BLaER1 (cell line): ENCODE results near the gene AMD1.

ENCODE experiments used
- H3K27ac ChIP-seq: shearing (Covaris generic); formaldehyde crosslinking; 2 replicates; pipeline ENCODE4 v1.8.1; 2022
- H3K27me3 ChIP-seq: shearing (Covaris generic); formaldehyde crosslinking; 2 replicates; pipeline ENCODE4 v1.8.1; 2022
- H3K36me3 ChIP-seq: shearing (Covaris generic); formaldehyde crosslinking; 2 replicates; pipeline ENCODE4 v1.8.1; 2022
- H3K4me1 ChIP-seq: shearing (Covaris generic); formaldehyde crosslinking; 2 replicates; pipeline ENCODE4 v1.8.1; 2022
- H3K4me2 ChIP-seq: shearing (Covaris generic); formaldehyde crosslinking; 2 replicates; pipeline ENCODE4 v1.8.1; 2022
- H3K4me3 ChIP-seq: shearing (Covaris generic); formaldehyde crosslinking; 2 replicates; pipeline ENCODE4 v1.8.1; 2022
- H3K9ac ChIP-seq: shearing (Covaris generic); formaldehyde crosslinking; 2 replicates; pipeline ENCODE4 v1.8.1; 2022
- H3K9me3 ChIP-seq: shearing (Covaris generic); formaldehyde crosslinking; 2 replicates; pipeline ENCODE4 v1.8.1; 2022
- H4K20me1 ChIP-seq: shearing (Covaris generic); formaldehyde crosslinking; 2 replicates; pipeline ENCODE4 v1.8.1; 2022
- Cebpa-rat ChIP-seq: shearing (Covaris generic); IDR thresholded peaks from 2 replicates; pipeline ENCODE4 v1.8.1; 2022

The AMD1 gene

GRCh38 chr6:110930781-110931180 is 56.2 kb downstream of the AMD1 start:
- Histone ChIP-seq H3K4me1 (no peaks in the 10 kb centered on the region), H3K27ac (no peak overlapping the region), H3K9me3 (no peaks in the 10 kb centered on the region), H3K36me3 (no peaks in the 10 kb centered on the region), H3K27me3 (no peaks in the 10 kb centered on the region), H3K9ac (no peak overlapping the region), H3K4me2 (no peak overlapping the region), H4K20me1 (no peaks in the 10 kb centered on the region), H3K4me3 (no peak overlapping the region)
- TF ChIP-seq Cebpa-rat = no peak

GRCh38 chr6:110933912-110934311 is 59.3 kb downstream of the AMD1 start:
- Histone ChIP-seq H3K9me3 (no peaks in the 10 kb centered on the region), H3K4me3 (no peak overlapping the region), H3K4me2 (no peak overlapping the region), H3K4me1 (no peaks in the 10 kb centered on the region), H4K20me1 (no peaks in the 10 kb centered on the region), H3K36me3 (no peaks in the 10 kb centered on the region), H3K27ac (no peak overlapping the region), H3K9ac (no peak overlapping the region), H3K27me3 (no peaks in the 10 kb centered on the region)
- no peak for TF ChIP-seq Cebpa-rat

GRCh38 chr6:110934381-110934898 is 59.9 kb downstream of the AMD1 start:
- no peaks in the 10 kb centered on the region for H3K9me3 ChIP-seq
- no peak overlapping the region for H3K4me3 ChIP-seq
- H3K4me1 ChIP-seq = no peaks in the 10 kb centered on the region
- no peak overlapping the region for H3K27ac ChIP-seq
- H3K9ac ChIP-seq = no peak overlapping the region
- H3K4me2 ChIP-seq = no peak overlapping the region
- H4K20me1 ChIP-seq = no peaks in the 10 kb centered on the region
- TF ChIP-seq Cebpa-rat = no peak
- H3K36me3 ChIP-seq = no peaks in the 10 kb centered on the region
- no peaks in the 10 kb centered on the region for H3K27me3 ChIP-seq

GRCh38 chr6:110935171-110935570 is 60.6 kb downstream of the AMD1 start:
- no peak for TF ChIP-seq Cebpa-rat
- Histone ChIP-seq H4K20me1 (no peaks in the 10 kb centered on the region), H3K27ac (no peak overlapping the region), H3K9ac (no peak overlapping the region), H3K36me3 (no peaks in the 10 kb centered on the region), H3K9me3 (no peaks in the 10 kb centered on the region), H3K4me1 (no peaks in the 10 kb centered on the region), H3K4me3 (no peak overlapping the region), H3K4me2 (no peak overlapping the region), H3K27me3 (no peaks in the 10 kb centered on the region)

GRCh38 chr6:110938171-110938570 is 63.6 kb downstream of the AMD1 start:
- Histone ChIP-seq H3K4me2 (no peak overlapping the region), H3K36me3 (no peaks in the 10 kb centered on the region)

GRCh38 chr6:110939429-110940200 is 65.0 kb downstream of the AMD1 start:
- Histone ChIP-seq H3K27me3 (no peaks in the 10 kb centered on the region), H3K4me1 (no peaks in the 10 kb centered on the region), H3K9me3 (no peaks in the 10 kb centered on the region), H4K20me1 (no peaks in the 10 kb centered on the region), H3K4me2 (no peak overlapping the region), H3K27ac (no peak overlapping the region), H3K9ac (no peak overlapping the region), H3K36me3 (no peaks in the 10 kb centered on the region), H3K4me3 (no peak overlapping the region)
- TF ChIP-seq Cebpa-rat = no peak

More at GRCh38 chr6:110938171-110938570, 63.6 kb downstream of the AMD1 start:
- Histone ChIP-seq H3K4me3 (no peak overlapping the region), H3K27me3 (no peaks in the 10 kb centered on the region), H4K20me1 (no peaks in the 10 kb centered on the region), H3K9me3 (no peaks in the 10 kb centered on the region), H3K9ac (no peak overlapping the region), H3K4me1 (no peaks in the 10 kb centered on the region), H3K27ac (no peak overlapping the region)
- TF ChIP-seq Cebpa-rat = no peak

GRCh38 chr6:110944681-110945151 is 70.1 kb downstream of the AMD1 start:
- H3K36me3 ChIP-seq = no peaks in the 10 kb centered on the region
- TF ChIP-seq Cebpa-rat = no peak
- no peak overlapping the region for H3K27ac ChIP-seq
- H3K4me1 ChIP-seq = no peaks in the 10 kb centered on the region
- no peak overlapping the region for H3K9ac ChIP-seq
- no peaks in the 10 kb centered on the region for H3K9me3 ChIP-seq
- H3K4me3 ChIP-seq = no peak overlapping the region
- no peaks in the 10 kb centered on the region for H4K20me1 ChIP-seq
- no peak overlapping the region for H3K4me2 ChIP-seq
- H3K27me3 ChIP-seq = no peaks in the 10 kb centered on the region
